Transverse colon (tissue), 4 donors: Measurements from ENCODE around the gene C1QL1. TPM values are rescaled to one million over a fixed set of nuclear protein-coding genes. Genes with fewer than 3 reads are reported as not detected.

Source experiments
- DNase-seq: peaks from one replicate; pipeline ENCODE4 v3.0.0-alpha.2; 2019
- H3K27ac ChIP-seq, 4 donors: fragments of 200-600 bp; sonication (generic); 2 replicates each; pipeline ENCODE4 v1.5.1; 2016 to 2018; ENCODE audit warnings: inconsistent platforms in 4 of 4
- H3K27me3 ChIP-seq: fragments of 200-600 bp; sonication (generic); 2 replicates; pipeline ENCODE4 v1.5.1; 2017; ENCODE audit warnings: inconsistent platforms
- H3K36me3 ChIP-seq, 4 donors: fragments of 200-600 bp; sonication (generic); 2 replicates each; pipeline ENCODE4 v1.5.1; 2017 to 2019; ENCODE audit warnings: inconsistent platforms in 4 of 4
- H3K4me1 ChIP-seq, 4 donors: fragments of 200-600 bp; sonication (generic); 2 replicates each; pipeline ENCODE4 v1.5.1; 2017 to 2020; ENCODE audit warnings: inconsistent platforms in 4 of 4
- H3K4me3 ChIP-seq, 4 donors: fragments of 200-600 bp; sonication (generic); 1 replicate in 1 of 4; 2 replicates in 3 of 4; pipeline versions ENCODE4 v1.5.1 to v1.6.1; 2017 to 2019; ENCODE audit warnings: inconsistent platforms in 4 of 4
- H3K9me3 ChIP-seq, 2 donors: fragments of 200-600 bp; sonication (generic); 2 replicates each; pipeline ENCODE4 v1.5.1; 2017 to 2019; ENCODE audit warnings: inconsistent platforms in 2 of 2
- EP300 ChIP-seq: sonication (generic); formaldehyde crosslinking; IDR thresholded peaks from one replicate; pipeline ENCODE4 v1.6.1; 2017; ENCODE audit warnings: antibody characterized with exemption, low read depth
- POLR2A ChIP-seq: fragments of 450-650 bp; IDR thresholded peaks from one replicate; pipeline ENCODE4 v1.6.1; 2016; ENCODE audit warnings: antibody characterized with exemption, mild to moderate bottlenecking, moderate library complexity
- POLR2AphosphoS5 ChIP-seq, 3 donors: sonication (generic); formaldehyde crosslinking; IDR thresholded peaks; one replicate each; pipeline ENCODE4 v1.6.1; 2016; ENCODE audit warnings: antibody characterized with exemption in 3 of 3
- WGBS, 2 donors: methylation state at CpG; one replicate each; pipeline ENCODE4 v1.1.5; 2018; ENCODE audit warnings: low coverage in 1 of 2; 5-methylcytosine and 5-hydroxymethylcytosine counted together
- in situ Hi-C, 4 donors: fragments of 200-750 bp; cut with MboI; loops; one replicate each; pipeline versions ENCODE4 v1.15.0 to v1.15.1; 2017; ENCODE audit warnings: low sequenced_read_pairs in 3 of 4, low pct_ligation_motif_present in 1 of 4, low pct_unique_long_range_greater_than_20kb in 1 of 4
- intact Hi-C: fragments of 100-400 bp; cut with DNase I; formaldehyde crosslinking; loops from one replicate; pipeline ENCODE4 v1.15.1; 2023; ENCODE audit warnings: low total_unique reads
- total RNA-seq, 4 donors: library from RNA; depleted of rRNA; stranded (reverse); fragments of >200 nt; gene quantifications; one replicate each; pipeline ENCODE4 v1.1.0, GENCODE V29; 2016
- TF ChIP-seq, protein P1 (sequence below), 5 experiments: fragments of 200-600 bp in 3 of 5; fragments of 450-650 bp in 2 of 5; sonication (generic) in 3 of 5; IDR thresholded peaks; 1 replicate in 2 of 5; 2 replicates in 3 of 5; pipeline ENCODE4 v1.5.1; 2016 to 2017; ENCODE audit warnings: antibody characterized with exemption in 5 of 5, inconsistent platforms in 3 of 5, mild to moderate bottlenecking in 2 of 5, moderate library complexity in 1 of 5

Gene C1QL1
- total RNA-seq, 4 donors from 2014 or later, result 0.55 to 6.8 (median 1.1) TPM; not detected in 1

DNA sequence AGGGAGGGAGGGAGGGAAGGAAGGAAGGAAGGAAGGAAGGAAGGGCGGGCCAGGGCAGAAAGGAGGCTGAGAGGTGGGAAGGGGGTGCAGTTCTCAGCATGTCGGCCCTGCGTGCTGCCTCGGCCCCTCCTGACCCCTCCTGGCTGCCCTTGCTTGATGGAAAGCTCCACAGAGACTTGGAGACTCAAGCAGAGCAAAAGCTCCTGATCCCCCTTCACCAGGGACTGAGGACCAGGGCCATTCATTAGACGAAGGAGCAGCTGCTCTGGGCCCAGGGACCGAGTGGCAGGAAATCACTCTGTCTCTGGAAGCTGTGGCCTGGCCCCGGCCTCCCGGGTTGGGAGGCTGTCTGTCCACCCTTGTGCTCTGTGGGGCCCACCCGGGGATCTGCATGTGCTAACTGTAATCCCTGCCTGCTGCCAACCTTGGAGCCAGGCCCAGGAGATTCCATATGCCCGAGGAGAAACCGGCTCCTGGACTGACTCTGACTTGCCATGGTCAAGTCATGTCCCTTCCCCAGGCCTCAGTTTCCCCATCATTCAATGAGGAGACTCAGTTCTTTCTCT lies 27.4 kb upstream of the C1QL1 start:
- no peak overlapping the region for H3K27ac ChIP-seq
- TF ChIP-seq, protein P1, sequence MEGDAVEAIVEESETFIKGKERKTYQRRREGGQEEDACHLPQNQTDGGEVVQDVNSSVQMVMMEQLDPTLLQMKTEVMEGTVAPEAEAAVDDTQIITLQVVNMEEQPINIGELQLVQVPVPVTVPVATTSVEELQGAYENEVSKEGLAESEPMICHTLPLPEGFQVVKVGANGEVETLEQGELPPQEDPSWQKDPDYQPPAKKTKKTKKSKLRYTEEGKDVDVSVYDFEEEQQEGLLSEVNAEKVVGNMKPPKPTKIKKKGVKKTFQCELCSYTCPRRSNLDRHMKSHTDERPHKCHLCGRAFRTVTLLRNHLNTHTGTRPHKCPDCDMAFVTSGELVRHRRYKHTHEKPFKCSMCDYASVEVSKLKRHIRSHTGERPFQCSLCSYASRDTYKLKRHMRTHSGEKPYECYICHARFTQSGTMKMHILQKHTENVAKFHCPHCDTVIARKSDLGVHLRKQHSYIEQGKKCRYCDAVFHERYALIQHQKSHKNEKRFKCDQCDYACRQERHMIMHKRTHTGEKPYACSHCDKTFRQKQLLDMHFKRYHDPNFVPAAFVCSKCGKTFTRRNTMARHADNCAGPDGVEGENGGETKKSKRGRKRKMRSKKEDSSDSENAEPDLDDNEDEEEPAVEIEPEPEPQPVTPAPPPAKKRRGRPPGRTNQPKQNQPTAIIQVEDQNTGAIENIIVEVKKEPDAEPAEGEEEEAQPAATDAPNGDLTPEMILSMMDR (IDR thresholded peaks at IDR 0.05), result no peak
- no peak for TF ChIP-seq EP300
- TF ChIP-seq POLR2AphosphoS5 (IDR thresholded peaks at IDR 0.05), result no peak
- no peak for TF ChIP-seq POLR2A
- no peak for DNase-seq
- H3K4me1 ChIP-seq, result no peaks in the 10 kb centered on the region
- no peaks in the 10 kb centered on the region for H3K27me3 ChIP-seq
- in situ Hi-C loops (no loop called here), intact Hi-C loops (no loop called here)
- no peaks in the 10 kb centered on the region for H3K36me3 ChIP-seq
- H3K9me3 ChIP-seq, result no peaks in the 10 kb centered on the region
- no peak overlapping the region for H3K4me3 ChIP-seq
- 53% methylated on average over 11 of the region's 11 CpGs; no CpG with 5 or more reads in 1 of the 2 donors for WGBS, 2 donors

DNA sequence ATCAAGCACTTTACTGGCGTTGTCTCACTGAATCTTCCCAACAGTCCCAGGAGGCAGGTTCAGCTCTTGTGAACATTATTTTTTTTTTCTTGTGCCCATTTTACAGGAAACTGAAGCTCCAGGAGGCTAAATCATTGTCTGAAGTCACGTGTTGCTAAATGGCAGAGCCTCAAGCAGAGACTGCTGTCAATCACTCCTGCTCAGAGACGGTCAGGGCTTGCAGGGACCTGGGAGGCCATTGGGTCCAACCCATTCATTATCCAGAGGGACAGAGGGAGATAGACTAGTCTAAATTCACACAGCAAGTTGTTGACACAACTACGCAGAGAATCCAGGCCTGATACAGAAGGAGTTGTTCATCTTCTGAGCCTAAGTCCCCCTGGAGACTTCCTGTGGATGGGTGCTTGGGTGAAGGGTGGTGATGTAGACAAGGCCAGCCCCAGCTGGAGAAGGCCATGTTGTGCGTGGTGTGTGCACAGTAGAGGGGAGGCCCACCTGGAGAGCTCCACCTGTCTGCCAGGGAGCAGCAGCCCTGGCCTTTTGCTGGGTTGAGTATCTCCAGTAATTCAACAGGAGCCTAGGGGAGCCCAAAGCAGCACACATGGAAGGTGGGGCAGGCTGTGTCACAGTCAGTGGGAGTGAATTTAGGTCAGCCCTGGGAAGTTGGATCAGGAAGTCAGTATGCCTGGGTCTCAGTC lies 24.3 kb upstream of the C1QL1 start:
- no peaks in the 10 kb centered on the region for H3K36me3 ChIP-seq
- TF ChIP-seq EP300, result no peak
- no peak for TF ChIP-seq POLR2A
- TF ChIP-seq, protein P1 (IDR thresholded peaks at IDR 0.05), result no peak
- TF ChIP-seq POLR2AphosphoS5 (IDR thresholded peaks at IDR 0.05), result no peak
- intact Hi-C loops (no loop called here), in situ Hi-C loops (no loop called here)
- peaks cover 0 to 7% (median 4%) of the 10 kb centered on the region in 4 donors for H3K4me1 ChIP-seq
- H3K27ac ChIP-seq, result no peak overlapping the region
- H3K4me3 ChIP-seq, result no peak overlapping the region
- H3K9me3 ChIP-seq, result no peaks in the 10 kb centered on the region
- peaks cover 21% of the 10 kb centered on the region for H3K27me3 ChIP-seq
- no peak for DNase-seq
- WGBS, 2 donors, result 60 to 81% methylated on average over 1 to 5 of the region's 5 CpGs

DNA sequence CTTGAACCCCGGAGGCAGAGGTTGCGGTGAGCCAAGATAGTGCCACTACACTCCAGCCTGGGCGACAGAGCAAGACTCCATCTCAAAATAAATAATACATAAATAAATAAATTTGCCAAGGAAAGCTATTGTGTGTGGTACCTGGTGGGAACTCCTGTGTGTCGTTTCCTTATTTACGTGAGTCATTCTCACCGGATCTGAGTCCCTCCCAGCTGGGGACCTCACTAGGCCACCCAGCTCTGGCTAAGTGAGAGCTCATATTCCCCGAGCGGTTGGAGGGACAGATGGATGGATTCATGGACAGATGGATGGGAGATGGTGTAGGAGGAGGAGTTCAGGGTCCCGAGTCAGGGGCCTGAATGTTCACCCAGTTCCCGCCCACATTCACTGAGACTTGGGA lies 22.9 kb upstream of the C1QL1 start:
- H3K4me1 ChIP-seq, result peaks cover 0 to 10% (median 6%) of the 10 kb centered on the region in 4 donors
- in situ Hi-C loops, result no loop called here
- TF ChIP-seq POLR2A (no peak), EP300 (no peak), POLR2AphosphoS5 (IDR thresholded peaks at IDR 0.05) (no peak)
- TF ChIP-seq, protein P1 (IDR thresholded peaks at IDR 0.05), result no peak
- intact Hi-C loops, result no loop called here
- no peak overlapping the region for H3K4me3 ChIP-seq
- no peak for DNase-seq
- 75 to 83% methylated on average over 3 to 10 of the region's 10 CpGs for WGBS, 2 donors
- peaks cover 33% of the 10 kb centered on the region for H3K27me3 ChIP-seq
- H3K27ac ChIP-seq, result no peak overlapping the region
- H3K9me3 ChIP-seq, result no peaks in the 10 kb centered on the region
- no peaks in the 10 kb centered on the region for H3K36me3 ChIP-seq

DNA sequence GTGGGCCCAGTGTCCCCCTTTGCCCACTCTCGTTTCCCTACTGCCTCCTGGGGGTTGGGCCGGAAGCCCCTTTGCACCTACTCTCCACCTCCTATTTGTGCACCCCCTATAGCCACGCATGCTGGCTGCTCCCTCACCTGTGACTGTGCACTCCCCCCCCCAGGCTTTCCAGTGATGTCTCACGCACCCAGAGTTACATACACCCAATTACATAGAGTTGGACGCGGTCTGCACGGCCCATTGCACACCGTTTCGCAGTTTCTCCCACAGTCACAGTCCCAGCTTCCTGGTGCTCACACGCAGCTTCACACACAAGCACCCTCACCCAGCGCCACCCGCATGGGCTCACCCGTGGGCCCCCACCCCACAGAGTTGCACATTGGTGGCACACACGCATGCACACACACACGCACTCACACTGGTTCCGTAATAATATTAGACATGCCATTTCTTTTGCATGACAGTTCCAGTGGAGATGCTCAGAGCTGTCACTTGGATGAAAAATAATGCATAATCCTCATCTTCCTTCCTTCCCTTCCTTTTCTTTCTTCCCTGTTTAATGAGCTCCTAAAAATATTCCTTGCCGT lies 21.5 kb upstream of the C1QL1 start:
- H3K9me3 ChIP-seq, result no peaks in the 10 kb centered on the region
- TF ChIP-seq POLR2AphosphoS5 (IDR thresholded peaks at IDR 0.05), result no peak
- TF ChIP-seq EP300, result no peak
- TF ChIP-seq, protein P1 (IDR thresholded peaks at IDR 0.05), result no peak
- TF ChIP-seq POLR2A, result no peak
- H3K27ac ChIP-seq, result no peak overlapping the region
- no peak overlapping the region for H3K4me3 ChIP-seq
- H3K36me3 ChIP-seq, result no peaks in the 10 kb centered on the region
- no peak for DNase-seq
- 76 to 77% methylated on average over 3 to 17 of the region's 17 CpGs for WGBS, 2 donors
- H3K4me1 ChIP-seq, result peaks cover 0 to 10% (median 6%) of the 10 kb centered on the region in 4 donors
- intact Hi-C loops (no loop called here), in situ Hi-C loops (no loop called here)
- H3K27me3 ChIP-seq, result peaks cover 39% of the 10 kb centered on the region
